Measurements from ENCODE around the gene ABCC3. TPM values are rescaled to one million over a fixed set of nuclear protein-coding genes. Genes with fewer than 3 reads are reported as not detected.
A peak's percentile ranks its signal among the peaks of the same experiment; 100 is the strongest.
"Not testable (repeated sequence)": the region's sequence is repeated elsewhere in the genome, so short reads cannot be mapped to it uniquely, and the experiment has no call there.

ABCC3 gene
- total RNA-seq, 1 donor from 2014 or later = 2.7 TPM

- peak; percentile 62 for DNase-seq
Measured at GRCh38 chr17:50668025-50668837, 33.5 kb downstream of the ABCC3 start.

- no peak for DNase-seq
Measured at GRCh38 chr17:50668838-50669581, 34.3 kb downstream of the ABCC3 start.

GRCh38 chr17:50672071-50672470 lies 37.4 kb downstream of the ABCC3 start:
- DNase-seq = no peak

GRCh38 chr17:50672831-50673551 lies 38.3 kb downstream of the ABCC3 start:
- no peak for DNase-seq

- no peak for DNase-seq
Measured at GRCh38 chr17:50675190-50675589, 40.5 kb downstream of the ABCC3 start.

GRCh38 chr17:50675627-50676026 lies 40.9 kb downstream of the ABCC3 start:
- no peak for DNase-seq

- no peak for DNase-seq
Measured at GRCh38 chr17:50676065-50676975, 41.6 kb downstream of the ABCC3 start.

GRCh38 chr17:50677851-50678375 lies 43.2 kb downstream of the ABCC3 start:
- no peak for DNase-seq

- no peak for DNase-seq
Measured at GRCh38 chr17:50679008-50679544, 44.4 kb downstream of the ABCC3 start.

- no peak for DNase-seq
Measured at GRCh38 chr17:50680126-50680525, 45.4 kb downstream of the ABCC3 start.

- not testable (repeated sequence) for DNase-seq
Measured at GRCh38 chr17:50680543-50681262, 46.0 kb downstream of the ABCC3 start.

- peak; percentile 87 for DNase-seq
Measured at GRCh38 chr17:50681263-50682200, 46.9 kb downstream of the ABCC3 start.

GRCh38 chr17:50682441-50682840 lies 47.8 kb downstream of the ABCC3 start:
- no peak for DNase-seq

- DNase-seq = no peak
Measured at GRCh38 chr17:50682938-50683337, 48.3 kb downstream of the ABCC3 start.

GRCh38 chr17:50683434-50684287 lies 49.0 kb downstream of the ABCC3 start:
- no peak for DNase-seq

- no peak for DNase-seq
Measured at GRCh38 chr17:50684288-50684611, 49.6 kb downstream of the ABCC3 start.

GRCh38 chr17:50684612-50685333 lies 50.1 kb downstream of the ABCC3 start:
- no peak for DNase-seq

- no peak for DNase-seq
Measured at GRCh38 chr17:50685334-50685665, 50.6 kb downstream of the ABCC3 start.
